Retina (tissue), 1 donor: ENCODE measurements around the gene TNFRSF19.
"Not testable (repeated sequence)": the region's sequence is repeated elsewhere in the genome, so short reads cannot be mapped to it uniquely, and the experiment has no call there.

Experiments
- DNase-seq: peaks from one replicate; pipeline ENCODE4 v3.0.0-alpha.2; 2016

The TNFRSF19 gene, protein sequence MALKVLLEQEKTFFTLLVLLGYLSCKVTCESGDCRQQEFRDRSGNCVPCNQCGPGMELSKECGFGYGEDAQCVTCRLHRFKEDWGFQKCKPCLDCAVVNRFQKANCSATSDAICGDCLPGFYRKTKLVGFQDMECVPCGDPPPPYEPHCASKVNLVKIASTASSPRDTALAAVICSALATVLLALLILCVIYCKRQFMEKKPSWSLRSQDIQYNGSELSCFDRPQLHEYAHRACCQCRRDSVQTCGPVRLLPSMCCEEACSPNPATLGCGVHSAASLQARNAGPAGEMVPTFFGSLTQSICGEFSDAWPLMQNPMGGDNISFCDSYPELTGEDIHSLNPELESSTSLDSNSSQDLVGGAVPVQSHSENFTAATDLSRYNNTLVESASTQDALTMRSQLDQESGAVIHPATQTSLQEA

DNA sequence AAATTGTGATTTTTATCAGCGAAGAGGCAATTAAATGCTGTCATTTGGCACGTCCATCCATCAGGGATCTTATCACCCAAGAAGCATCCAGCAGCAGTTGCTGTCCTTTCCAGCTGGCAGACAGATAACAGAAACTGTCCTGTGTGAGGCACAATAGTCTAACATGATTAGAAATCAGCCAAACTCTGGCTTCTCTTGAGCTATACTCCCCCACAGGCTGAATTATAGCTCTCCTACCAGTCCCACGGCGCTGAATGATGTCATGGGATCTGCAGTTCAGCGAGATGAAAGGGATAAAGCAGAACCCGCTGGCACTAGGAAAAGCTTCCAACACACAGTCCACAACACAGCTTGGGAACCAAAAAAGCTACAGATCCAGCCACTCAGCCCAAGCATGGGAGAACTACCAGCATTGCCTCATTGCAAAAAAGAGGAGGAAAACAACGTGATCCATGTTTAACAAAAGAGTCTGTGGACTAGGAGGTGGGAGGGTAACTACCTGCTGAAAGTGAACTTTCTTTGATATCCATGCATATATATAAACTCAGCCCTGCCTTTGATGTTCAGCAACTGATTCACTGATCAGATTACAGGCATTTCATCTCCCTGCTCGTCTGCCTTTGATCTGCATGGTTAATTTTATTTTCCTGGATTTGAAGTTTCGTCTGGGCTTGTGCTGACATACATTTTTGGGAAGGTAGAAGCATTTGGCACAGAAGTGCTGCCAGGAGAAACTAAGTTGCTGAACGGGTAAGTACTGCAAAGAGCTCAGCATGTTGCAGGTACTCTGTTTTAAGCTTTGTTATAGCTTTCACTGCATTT lies at the start of gene TNFRSF19:
TNFRSF19 (plus strand) TSS at position 314 of the 822 bp plus-strand sequence. CDS start 19,772 bp downstream, outside the sequence.
- peak; percentile 55 for DNase-seq

- DNase-seq, result not testable (repeated sequence)
Observed at GRCh38 chr13:23529926-23530325, 40.3 kb upstream of the TNFRSF19 start.

DNA sequence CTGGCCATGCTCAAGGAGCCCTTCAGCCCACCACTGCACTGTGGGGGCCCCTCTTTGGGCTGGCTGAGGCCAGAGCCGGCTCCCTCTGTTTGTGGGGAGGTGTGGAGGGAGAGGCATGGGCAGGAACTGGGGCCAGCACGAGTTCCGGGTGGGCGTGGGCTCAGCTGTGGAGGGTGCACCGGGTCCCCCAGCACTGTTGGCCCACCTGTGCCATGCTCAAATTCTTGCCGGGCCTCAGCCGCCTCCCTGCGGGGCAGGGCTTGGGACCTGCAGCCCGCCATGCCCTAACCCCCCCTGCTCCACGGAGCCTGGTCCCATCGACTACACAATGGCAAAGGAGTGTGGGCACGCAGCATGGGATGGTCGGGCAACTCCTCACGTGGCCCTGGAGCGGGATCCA lies 38.8 kb upstream of the TNFRSF19 start:
- DNase-seq, result no peak

GRCh38 chr13:23534090-23534489 lies 36.1 kb upstream of the TNFRSF19 start:
- DNase-seq, result no peak

- DNase-seq, result no peak
Observed at GRCh38 chr13:23541221-23541824, 28.9 kb upstream of the TNFRSF19 start.

DNA sequence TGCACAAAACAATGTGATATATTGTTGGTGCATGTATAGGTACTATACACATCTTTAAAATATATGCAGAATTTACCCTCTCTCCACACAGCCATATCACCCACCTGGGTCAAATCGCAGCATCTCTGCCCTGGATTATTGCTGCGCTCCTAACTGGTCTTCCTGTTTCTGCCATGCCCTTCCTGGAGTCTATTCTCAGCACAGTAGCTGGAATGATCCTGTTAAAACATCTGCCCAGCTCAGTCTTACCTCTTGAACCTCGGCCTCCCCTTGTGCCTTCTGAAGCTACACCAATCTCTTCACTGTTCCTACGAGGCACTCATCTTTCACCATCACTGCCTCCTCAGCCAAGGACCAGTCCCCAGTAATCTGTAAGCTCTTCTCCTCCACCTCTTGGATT lies 25.5 kb upstream of the TNFRSF19 start:
- no peak for DNase-seq

DNA sequence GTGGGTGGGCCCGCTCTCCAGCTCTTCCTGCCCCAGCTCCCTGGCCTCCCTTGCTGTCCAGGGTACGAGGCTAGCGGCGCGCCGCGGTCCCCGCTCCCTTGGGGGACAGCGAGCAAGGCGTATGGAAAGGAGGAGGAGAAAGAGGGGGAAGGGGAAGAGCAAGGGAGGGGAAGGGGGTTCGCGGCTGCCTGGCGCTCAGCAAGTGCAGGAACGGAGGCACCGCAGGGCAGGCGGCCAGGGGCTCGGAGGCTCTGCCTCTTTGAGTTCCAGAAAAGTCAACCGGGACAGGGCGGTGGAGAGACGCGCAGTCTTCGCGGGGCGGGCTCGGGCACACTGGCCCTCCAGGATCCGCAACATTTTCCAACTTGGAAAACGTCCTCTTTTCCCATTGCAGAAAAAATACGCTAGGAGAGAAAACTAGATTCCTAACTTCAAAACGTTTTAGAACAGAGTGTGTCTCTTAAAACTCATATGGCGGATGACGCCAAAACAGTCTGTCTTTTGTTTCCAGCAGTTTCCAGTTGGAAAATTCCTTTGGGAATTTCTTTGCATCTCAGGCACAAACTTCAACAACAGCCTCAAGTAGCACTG lies 23.1 kb upstream of the TNFRSF19 start:
- DNase-seq, result peak; percentile 58

DNA sequence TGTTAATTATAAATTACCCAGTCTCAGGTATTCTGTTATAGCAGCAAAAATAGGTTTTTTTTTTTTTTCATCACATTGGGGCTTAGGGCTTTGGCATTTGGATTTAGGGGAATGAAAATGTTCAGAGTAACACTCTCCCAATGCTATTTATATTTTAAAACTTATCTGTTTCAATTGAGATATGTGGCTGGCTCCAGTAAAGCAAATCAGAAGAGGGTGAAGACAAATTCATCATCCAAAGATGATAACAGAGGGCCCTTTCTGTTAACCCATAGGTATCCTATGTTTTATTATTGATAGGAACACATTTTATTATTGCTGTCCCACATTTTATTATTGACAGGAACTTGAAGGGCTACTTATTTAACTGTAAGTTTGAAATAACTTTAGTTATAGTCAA lies 20.5 kb upstream of the TNFRSF19 start:
- no peak for DNase-seq

- no peak for DNase-seq
Observed at GRCh38 chr13:23550163-23550562, 20.0 kb upstream of the TNFRSF19 start.

DNA sequence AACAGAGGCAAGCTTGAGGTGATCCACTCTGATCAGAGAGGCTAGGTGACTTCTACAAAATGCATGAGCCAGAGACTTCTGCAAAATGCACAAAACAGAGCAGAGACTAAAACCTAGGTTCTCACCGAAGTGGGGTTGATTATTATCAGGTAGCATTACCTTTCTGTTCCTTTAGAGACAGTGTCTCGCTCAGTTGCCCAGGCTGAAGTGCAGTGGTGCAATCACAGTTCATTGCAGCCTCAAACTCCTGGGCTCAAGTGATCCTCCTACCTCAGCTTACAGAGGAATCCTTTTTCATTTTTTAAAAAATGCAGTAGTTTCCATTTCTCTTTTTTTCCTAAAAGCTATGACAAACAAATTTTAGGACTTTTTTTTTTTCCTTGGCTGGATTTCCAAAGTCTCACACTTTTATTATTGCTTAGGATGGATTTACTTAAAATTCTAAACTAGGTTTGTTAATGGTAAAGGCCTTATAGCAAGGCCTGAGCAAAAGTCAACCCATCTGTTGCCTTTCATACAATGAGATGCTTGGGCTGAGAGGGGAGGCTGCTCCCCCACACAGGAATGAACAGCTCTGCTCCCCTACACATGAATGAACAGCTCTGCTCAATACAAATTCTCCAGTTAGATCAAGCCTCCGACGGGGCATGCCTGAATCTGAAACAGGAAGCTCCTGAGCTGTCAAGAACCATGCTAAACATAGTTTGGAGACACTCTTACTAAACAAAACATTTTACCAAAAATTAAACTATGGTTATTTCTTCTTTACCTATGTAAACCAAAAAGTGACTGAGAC lies 18.8 kb upstream of the TNFRSF19 start:
- no peak for DNase-seq

GRCh38 chr13:23552171-23552570 lies 18.0 kb upstream of the TNFRSF19 start:
- no peak for DNase-seq

- no peak for DNase-seq
Observed at GRCh38 chr13:23552661-23553060, 17.6 kb upstream of the TNFRSF19 start.

- DNase-seq, result no peak
Observed at GRCh38 chr13:23554000-23554399, 16.2 kb upstream of the TNFRSF19 start.

DNA sequence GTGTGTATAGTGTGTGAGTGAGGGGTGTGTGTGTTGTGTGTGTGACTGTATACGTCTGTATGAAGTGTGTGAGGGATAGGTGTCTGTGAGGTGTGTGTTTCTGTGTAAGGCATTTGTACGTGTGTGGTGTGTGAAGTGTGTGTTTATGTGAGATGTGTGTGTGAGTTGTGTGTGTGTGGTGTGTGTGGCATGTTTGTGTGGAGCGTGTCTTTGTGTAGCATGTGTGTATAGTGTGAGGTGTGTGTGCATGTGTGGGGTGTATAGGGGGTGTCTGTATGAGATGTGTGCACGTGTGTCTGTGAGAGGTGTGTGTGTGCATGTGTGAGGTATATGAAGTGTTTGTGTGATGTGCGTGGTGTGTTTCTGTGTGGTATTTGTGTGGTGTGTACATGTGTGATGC lies 13.2 kb upstream of the TNFRSF19 start:
- no peak for DNase-seq

GRCh38 chr13:23557733-23558132 lies 12.5 kb upstream of the TNFRSF19 start:
- DNase-seq, result no peak

DNA sequence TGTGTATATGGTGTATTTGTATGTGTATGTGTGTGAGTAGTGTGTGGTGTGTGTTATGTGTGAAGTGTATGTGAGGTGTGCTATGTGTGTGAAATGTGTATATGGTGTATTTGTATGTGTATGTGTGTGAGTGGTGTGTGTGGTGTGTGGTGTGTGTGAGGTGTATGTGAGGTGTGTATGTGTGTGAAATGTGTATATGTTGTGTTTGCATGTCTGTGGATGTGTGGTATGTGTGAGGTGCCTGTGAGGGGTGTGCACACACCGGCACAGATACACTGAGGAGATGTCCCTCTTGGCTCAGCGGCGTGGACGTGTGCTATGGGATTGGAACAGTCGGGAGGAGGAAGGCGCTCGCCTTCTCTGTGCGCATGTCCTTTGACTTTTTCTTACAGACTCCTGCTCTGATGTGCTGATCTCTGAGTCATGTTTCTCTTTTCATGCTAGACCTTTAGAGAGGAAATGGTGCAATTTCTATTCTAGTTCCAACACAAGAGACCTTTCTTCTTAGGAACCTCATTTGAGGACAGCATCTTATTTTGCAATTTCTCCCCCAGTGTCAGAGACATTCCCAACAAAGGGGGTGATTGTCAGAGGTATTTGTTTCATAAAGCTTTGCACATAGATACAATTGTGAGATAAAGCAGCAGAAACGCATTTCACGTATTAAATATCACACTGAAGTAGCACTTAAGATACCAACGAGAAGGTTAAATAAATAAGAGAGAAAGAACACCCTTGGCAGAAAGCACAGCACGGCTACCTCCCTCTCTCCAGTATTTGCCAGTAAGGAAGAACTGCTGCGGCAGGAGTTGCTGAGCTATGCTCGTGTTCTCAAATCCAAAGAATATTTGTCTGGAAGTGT lies 11.3 kb upstream of the TNFRSF19 start:
- peak; percentile 8 for DNase-seq

GRCh38 chr13:23560571-23561089 lies 9.6 kb upstream of the TNFRSF19 start:
- no peak for DNase-seq

- DNase-seq, result no peak
Observed at GRCh38 chr13:23561261-23561660, 9.0 kb upstream of the TNFRSF19 start.

- no peak for DNase-seq
Observed at GRCh38 chr13:23563085-23563845, 6.9 kb upstream of the TNFRSF19 start.

DNA sequence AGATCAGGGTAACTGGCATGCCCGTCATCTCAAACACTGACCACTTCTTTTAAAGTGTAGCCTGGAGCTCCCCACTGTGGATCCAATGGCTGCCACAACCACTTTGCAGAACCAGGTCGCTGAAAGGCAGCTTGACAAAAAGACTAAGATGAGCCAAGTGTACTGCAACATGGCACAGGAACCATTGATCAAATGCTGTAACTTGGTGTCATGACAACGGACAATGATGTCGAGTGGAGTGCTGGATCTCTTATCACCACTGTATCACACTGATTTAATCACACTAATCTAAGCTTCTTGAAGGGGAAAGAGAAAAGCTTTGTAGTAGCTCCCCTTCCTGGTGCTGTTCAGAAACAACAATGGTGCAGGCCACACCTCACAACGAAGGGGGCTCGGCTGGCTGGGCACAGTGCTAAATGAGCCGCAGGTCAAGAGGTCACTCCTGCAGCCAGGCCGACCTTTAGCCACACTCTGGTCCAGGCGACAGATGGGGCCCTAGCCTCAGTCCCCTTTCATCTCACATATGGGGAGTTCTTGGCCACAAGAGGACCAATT lies 2.2 kb upstream of the TNFRSF19 start:
- peak; percentile 10 for DNase-seq
